ENCODE measurements around the gene PLRG1. TPM values are rescaled to one million over a fixed set of nuclear protein-coding genes. Genes with fewer than 3 reads are reported as not detected.
A peak's percentile ranks its signal among the peaks of the same experiment; 100 is the strongest.

Gene PLRG1
- total RNA-seq, 2 donors from 2014 or later = 43.2 to 51.0 TPM

DNA sequence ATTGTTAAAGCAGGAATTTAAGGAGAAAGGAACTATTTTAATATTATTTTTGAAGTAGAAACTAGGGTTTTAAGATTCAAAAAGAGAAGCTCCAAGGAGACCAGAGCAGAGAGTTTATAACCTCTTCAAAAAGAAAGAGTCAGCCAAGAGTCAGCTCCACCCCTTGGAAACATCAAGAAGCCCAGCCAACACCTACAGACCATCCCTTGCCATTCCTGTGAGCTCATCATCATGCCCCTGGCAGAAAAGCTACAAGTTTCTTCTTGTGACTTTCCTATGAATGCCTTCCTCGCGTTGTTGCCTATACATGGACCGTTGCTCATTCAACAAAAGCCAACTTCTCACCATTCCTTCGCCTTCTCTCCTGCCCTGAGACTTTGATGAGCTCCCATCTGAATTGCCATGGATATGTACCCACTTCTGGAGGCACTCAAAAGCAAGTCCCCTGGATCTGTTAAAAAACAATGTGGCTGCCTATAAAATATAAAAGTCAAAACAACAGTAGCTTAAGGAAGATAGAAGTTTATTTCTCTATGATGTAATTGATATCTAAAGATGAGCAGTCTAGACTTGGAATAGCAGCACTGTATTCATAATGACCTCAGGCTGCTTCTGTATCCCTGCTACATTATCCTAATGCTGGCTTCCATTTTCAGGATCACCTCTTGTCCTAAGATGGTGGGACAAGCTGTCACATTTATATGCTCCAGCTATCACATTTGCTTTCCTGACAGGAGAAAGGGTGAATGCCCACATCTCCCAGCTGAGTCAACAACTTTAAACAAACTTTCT lies 20.3 kb downstream of the PLRG1 start:
- intact Hi-C loops (cut with DNase I) = no loop called here
- ATAC-seq (peak in 1 of 2 donors; percentile 92), DNase-seq (no peak)

- intact Hi-C loops (cut with DNase I) = no loop called here
- peak; percentile 38 to 75 for ATAC-seq
- DNase-seq = no peak
Measured at GRCh38 chr4:154528869-154529268, 21.3 kb downstream of the PLRG1 start.

GRCh38 chr4:154527308-154527707 lies 22.9 kb downstream of the PLRG1 start:
- no peak for DNase-seq
- intact Hi-C loops (cut with DNase I) = no loop called here
- ATAC-seq = no peak

DNA sequence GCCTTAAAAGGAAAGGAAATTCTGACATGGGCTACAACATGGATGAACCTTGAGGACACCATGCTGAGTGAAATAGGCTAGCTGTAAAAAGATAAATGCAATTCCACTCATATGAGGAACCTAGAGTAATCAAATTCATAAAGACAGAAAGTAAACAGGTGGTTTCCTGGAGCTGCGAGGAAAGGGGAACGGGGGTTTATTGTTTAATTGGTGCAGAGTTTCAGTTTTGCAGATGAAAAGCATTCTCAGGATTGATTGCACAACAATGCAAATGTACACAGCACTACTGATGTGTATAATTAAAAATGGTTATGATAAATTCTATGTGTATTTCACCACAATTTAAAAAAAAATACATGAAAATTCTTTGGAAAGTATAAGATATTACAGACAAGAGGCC lies 24.0 kb downstream of the PLRG1 start:
- intact Hi-C loops (cut with DNase I) = no loop called here
- ATAC-seq (no peak), DNase-seq (no peak)

GRCh38 chr4:154521607-154522006 lies 28.6 kb downstream of the PLRG1 start:
- ATAC-seq (no peak), DNase-seq (no peak)

GRCh38 chr4:154519214-154519613 lies 31.0 kb downstream of the PLRG1 start:
- intact Hi-C loops (cut with DNase I) = no loop called here
- ATAC-seq (peak in 1 of 2 donors; percentile 40), DNase-seq (no peak)

More at GRCh38 chr4:154521607-154522006, 28.6 kb downstream of the PLRG1 start:
- intact Hi-C loops (cut with DNase I) = no loop called here

- intact Hi-C loops (cut with DNase I) = no loop called here
- ATAC-seq = no peak
- DNase-seq = no peak
Measured at GRCh38 chr4:154517591-154517990, 32.6 kb downstream of the PLRG1 start.

DNA sequence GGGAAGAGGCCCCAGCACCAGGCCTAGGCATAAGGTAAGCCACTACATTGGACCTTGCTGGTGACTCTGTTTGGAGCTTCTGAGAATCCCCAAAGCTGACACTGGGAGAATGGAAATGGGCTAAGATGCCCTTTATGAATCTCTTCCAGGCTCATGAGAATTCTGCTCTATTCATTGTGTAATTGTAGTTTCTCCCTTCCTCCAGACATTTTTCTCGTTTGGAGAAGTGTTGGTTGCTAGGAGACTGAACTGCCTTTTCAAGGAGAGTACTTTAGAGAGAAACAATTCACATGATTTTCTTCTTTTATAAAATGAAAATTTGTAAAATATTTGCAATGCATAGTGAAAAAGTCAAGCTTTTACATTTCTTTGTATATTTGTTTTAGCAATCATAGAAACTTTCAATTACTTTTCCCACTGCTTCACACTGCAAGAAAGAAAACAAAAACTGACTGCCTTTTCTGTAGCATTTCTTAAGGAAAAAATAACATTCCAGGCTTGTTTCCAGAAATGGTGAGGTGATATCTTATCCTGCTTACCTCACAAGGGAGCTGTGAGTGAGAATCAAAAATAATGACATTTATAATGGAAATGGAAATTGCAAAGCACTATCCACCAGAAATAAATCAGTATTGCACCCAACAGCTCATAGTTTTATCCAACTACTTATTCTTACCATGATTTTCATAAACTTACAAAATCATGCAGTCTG lies 33.7 kb downstream of the PLRG1 start:
- DNase-seq (no peak), ATAC-seq (peak in 1 of 2 donors; percentile 25)
- intact Hi-C loops (cut with DNase I) = no loop called here

- intact Hi-C loops (cut with DNase I) = no loop called here
- ATAC-seq (no peak), DNase-seq (no peak)
Measured at GRCh38 chr4:154511981-154512380, 38.2 kb downstream of the PLRG1 start.

DNA sequence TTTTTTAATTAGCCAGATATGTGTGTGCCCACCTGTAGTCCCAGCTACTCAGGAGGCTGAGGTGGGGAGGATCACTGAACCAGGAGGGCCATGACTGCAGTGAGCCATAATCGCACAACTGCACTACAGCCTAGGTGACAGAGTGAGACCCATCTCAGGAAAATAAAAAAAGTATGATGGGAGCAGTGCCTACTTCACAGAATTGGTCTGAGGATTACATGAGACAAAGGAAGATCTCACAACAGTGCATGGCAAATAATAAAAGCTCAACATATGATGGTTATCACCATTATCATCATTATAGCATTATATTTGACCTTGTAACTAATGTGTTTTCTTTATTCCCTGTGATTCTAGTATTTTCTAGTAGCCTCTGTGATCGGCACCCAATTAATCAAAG lies 38.7 kb downstream of the PLRG1 start:
- no peak for ATAC-seq
- DNase-seq = no peak
- intact Hi-C loops (cut with DNase I) = no loop called here

DNA sequence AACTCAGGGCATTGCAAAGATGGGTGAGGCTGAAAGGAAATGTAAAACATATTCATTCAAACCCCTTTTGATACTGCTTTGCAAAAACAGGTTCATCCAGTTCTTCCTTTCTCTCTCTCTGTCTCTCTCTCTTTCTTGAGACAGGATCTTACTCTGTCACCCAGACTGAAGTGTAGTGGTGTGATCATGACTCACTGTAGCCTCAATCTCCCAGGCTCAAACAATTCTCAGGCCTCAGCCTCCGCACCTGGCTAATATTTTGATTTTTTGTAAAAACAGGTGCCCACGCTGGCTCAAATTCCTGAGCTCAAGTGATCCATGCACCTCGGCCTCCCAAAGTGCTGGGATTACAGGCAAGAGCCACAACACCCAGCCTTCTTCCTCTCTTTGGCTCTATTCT lies 43.0 kb downstream of the PLRG1 start:
- ATAC-seq = no peak
- no peak for DNase-seq
- intact Hi-C loops (cut with DNase I) = loop anchor here in 1 of 2 donors (2.0 to 10.0 kb wide), 3 partner anchors 110 to 720 kb away; partner anchors contain the start of gene SFRP2

DNA sequence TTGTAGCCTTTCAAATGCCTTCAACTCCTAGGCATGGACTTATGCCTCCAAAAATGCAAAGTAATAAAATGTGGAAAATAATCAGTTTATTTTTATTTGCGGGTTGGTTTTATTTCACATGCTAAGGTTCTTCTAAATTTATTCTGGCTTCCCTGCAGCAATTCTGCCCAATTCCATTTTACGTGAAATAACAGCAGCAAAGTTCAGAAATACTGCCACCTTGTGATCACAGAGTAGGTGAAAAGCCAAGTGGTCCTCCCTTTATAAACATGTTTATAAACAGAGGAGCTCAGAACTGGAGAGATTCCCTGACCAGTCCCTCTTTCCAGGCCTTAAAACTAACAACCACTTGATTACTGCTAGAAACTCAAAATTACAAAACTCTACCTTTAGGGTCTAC lies 43.9 kb downstream of the PLRG1 start:
- intact Hi-C loops (cut with DNase I) = loop anchor here in 1 of 2 donors (2.0 to 10.0 kb wide), 3 partner anchors 109 to 719 kb away; partner anchors contain the start of gene SFRP2
- ATAC-seq (no peak), DNase-seq (no peak)

DNA sequence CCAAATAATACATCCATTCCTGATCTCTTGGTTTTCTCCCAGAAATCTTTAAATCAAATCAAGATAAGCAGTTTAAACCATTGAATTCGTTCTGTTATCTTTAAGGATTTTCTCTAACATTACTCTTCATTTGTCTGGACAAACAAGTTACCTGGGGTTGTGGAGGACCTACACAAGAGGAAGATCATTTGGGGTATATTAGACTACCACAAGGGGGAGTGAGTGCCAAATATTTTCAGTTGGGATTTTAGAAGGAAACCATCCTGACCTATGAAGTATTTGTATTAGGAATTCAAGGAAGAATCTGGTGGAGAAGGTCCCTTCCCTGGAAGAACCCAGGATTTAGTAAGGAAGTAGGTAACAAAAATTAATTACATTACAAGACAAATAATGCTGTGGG lies 46.6 kb downstream of the PLRG1 start:
- DNase-seq (no peak), ATAC-seq (no peak)
- intact Hi-C loops (cut with DNase I) = loop anchor here in 1 of 2 donors (10.0 kb wide), 1 partner anchor 169 kb away; no protein-coding TSS in a partner anchor

- intact Hi-C loops (cut with DNase I) = loop anchor here in 1 of 2 donors (10.0 kb wide), 1 partner anchor 167 kb away; no protein-coding TSS in a partner anchor
- ATAC-seq = no peak
Measured at GRCh38 chr4:154502111-154502510, 48.1 kb downstream of the PLRG1 start.

DNA sequence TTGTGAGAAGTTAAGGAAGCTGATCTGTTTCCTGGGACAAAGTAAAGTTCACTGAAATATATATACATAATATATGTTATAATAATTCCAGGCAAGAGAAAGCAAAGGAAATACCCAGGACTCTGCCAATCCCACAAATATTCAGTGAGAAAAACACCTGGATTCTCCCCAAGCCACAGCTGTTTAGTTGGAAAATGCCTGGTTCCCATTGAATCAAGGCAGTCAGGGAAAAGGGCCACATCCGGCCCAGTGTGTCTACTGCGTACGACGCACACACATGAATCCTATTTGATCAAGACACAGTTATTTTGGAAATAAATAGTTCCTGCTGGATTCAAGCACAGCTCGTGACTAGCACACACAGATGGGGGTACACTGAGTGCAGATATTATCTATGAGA lies 52.3 kb downstream of the PLRG1 start:
- intact Hi-C loops (cut with DNase I) = no loop called here
- ATAC-seq (no peak), DNase-seq (no peak)

More at GRCh38 chr4:154502111-154502510, 48.1 kb downstream of the PLRG1 start:
- DNase-seq = no peak

- ATAC-seq (no peak), DNase-seq (no peak)
- intact Hi-C loops (cut with DNase I) = no loop called here
Measured at GRCh38 chr4:154495867-154496266, 54.3 kb downstream of the PLRG1 start.

DNA sequence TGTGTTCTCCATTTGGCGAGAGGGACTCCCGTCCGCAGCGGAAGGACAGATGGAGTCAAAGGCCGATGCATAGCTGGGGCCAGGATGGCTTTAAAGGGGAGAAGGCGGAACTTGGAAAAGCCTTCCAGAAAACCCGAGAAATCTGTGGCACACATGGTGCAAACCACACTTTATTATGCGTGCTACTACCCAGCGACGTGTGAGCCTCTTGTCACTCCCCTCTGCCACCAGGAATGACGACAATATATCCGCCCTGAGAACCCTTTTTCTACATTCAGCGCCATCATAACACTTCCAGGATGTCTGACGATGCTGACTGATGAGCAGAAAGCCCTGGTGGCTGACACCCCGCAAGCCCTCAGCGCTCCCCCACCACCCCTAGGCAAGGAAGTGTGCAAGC lies 57.9 kb downstream of the PLRG1 start:
- DNase-seq (no peak), ATAC-seq (no peak)
- intact Hi-C loops (cut with DNase I) = no loop called here

- no peak for DNase-seq
- intact Hi-C loops (cut with DNase I) = no loop called here
Measured at GRCh38 chr4:154491341-154492271, 58.6 kb downstream of the PLRG1 start, which contains the start of gene DCHS2. DCHS2 (minus strand) TSS chr4:154491799; CDS start chr4:154491355, 444 bp downstream.

More at GRCh38 chr4:154491341-154492271, 58.6 kb downstream of the PLRG1 start, which contains the start of gene DCHS2:
- peak; percentile 41 to 75 for ATAC-seq

All from left cardiac atrium (tissue), 4 donors.